ENCODE measurements around the gene CACNA1I. TPM values are rescaled to one million over a fixed set of nuclear protein-coding genes. Genes with fewer than 3 reads are reported as not detected.
"Not testable (repeated sequence)": the region's sequence is repeated elsewhere in the genome, so short reads cannot be mapped to it uniquely, and the experiment has no call there.

Gene CACNA1I
- total RNA-seq (10 to 100 TPM; 20.3 to 27.9 TPM), total RNA-seq (38.9 to 113 reads per million in 2 donors)

- ATAC-seq (no peak), DNase-seq (no peak)
- Mint-ChIP-seq H3K27ac (no peak within 1 kb of the TSS), H3K36me3 (ENCODE audit: low read depth) (no peaks in the 10 kb centered on the region), H3K27me3 (no peaks in the 10 kb centered on the region), H3K4me3 (no peak within 1 kb of the TSS), H3K4me1 (peaks cover 16% of the 10 kb centered on the region)
- no peaks in the 10 kb centered on the region for H3K9me3 ChIP-seq (ENCODE audit: control insufficient read depth, low read length, poor library complexity, severe bottlenecking)
Observed at GRCh38 chr22:39570665-39571064, at the start of gene CACNA1I. CACNA1I (plus strand) TSS chr22:39570753; CDS start chr22:39570753, 0 bp downstream.

- not testable (repeated sequence) for ATAC-seq; DNase-seq; H3K9me3 ChIP-seq (ENCODE audit: control insufficient read depth, low read length, poor library complexity, severe bottlenecking); H3K27me3 Mint-ChIP-seq
- peak overlapping the region; percentile 99 for H3K27ac Mint-ChIP-seq
- peaks cover 10% of the 10 kb centered on the region for H3K36me3 Mint-ChIP-seq (ENCODE audit: low read depth)
- H3K4me3 Mint-ChIP-seq = peak overlapping the region; percentile 97
- H3K4me1 Mint-ChIP-seq = peaks cover 44% of the 10 kb centered on the region
Observed at GRCh38 chr22:39521106-39521885, 49.3 kb upstream of the CACNA1I start.

- Mint-ChIP-seq H3K36me3 (ENCODE audit: low read depth) (peaks cover 10% of the 10 kb centered on the region), H3K4me3 (peak overlapping the region; percentile 97), H3K4me1 (peaks cover 46% of the 10 kb centered on the region), H3K27ac (peak overlapping the region; percentile 99)
- not testable (repeated sequence) for H3K27me3 Mint-ChIP-seq; ATAC-seq; DNase-seq; H3K9me3 ChIP-seq (ENCODE audit: control insufficient read depth, low read length, poor library complexity, severe bottlenecking)
Observed at GRCh38 chr22:39522091-39522490, 48.5 kb upstream of the CACNA1I start.

GRCh38 chr22:39522567-39523300 is 47.8 kb upstream of the CACNA1I start:
- H3K27ac Mint-ChIP-seq = peak overlapping the region; percentile 99
- H3K9me3 ChIP-seq (ENCODE audit: control insufficient read depth, low read length, poor library complexity, severe bottlenecking) = no peaks in the 10 kb centered on the region
- no peak for DNase-seq
- H3K4me1 Mint-ChIP-seq = peaks cover 51% of the 10 kb centered on the region
- peaks cover 10% of the 10 kb centered on the region for H3K36me3 Mint-ChIP-seq (ENCODE audit: low read depth)
- ATAC-seq = no peak
- H3K4me3 Mint-ChIP-seq = peak overlapping the region; percentile 97
- no peaks in the 10 kb centered on the region for H3K27me3 Mint-ChIP-seq

- Mint-ChIP-seq H3K36me3 (ENCODE audit: low read depth) (peaks cover 10% of the 10 kb centered on the region), H3K4me3 (peak overlapping the region; percentile 75), H3K4me1 (peaks cover 58% of the 10 kb centered on the region), H3K27ac (peak overlapping the region; percentile 99), H3K27me3 (no peaks in the 10 kb centered on the region)
- no peak for DNase-seq
- H3K9me3 ChIP-seq (ENCODE audit: control insufficient read depth, low read length, poor library complexity, severe bottlenecking) = no peaks in the 10 kb centered on the region
- ATAC-seq = no peak
Observed at GRCh38 chr22:39524089-39524752, 46.3 kb upstream of the CACNA1I start.

GRCh38 chr22:39524753-39525657 is 45.5 kb upstream of the CACNA1I start:
- Mint-ChIP-seq H3K27me3 (no peaks in the 10 kb centered on the region), H3K36me3 (ENCODE audit: low read depth) (peaks cover 10% of the 10 kb centered on the region), H3K27ac (peak overlapping the region; percentile 99), H3K4me3 (peak overlapping the region; percentile 75), H3K4me1 (peaks cover 62% of the 10 kb centered on the region)
- DNase-seq (no peak), ATAC-seq (no peak)
- H3K9me3 ChIP-seq (ENCODE audit: control insufficient read depth, low read length, poor library complexity, severe bottlenecking) = no peaks in the 10 kb centered on the region

- DNase-seq (no peak), ATAC-seq (no peak)
- Mint-ChIP-seq H3K4me1 (peaks cover 62% of the 10 kb centered on the region), H3K27me3 (no peaks in the 10 kb centered on the region), H3K4me3 (no peak overlapping the region), H3K36me3 (ENCODE audit: low read depth) (peaks cover 8% of the 10 kb centered on the region), H3K27ac (peak overlapping the region; percentile 99)
- H3K9me3 ChIP-seq (ENCODE audit: control insufficient read depth, low read length, poor library complexity, severe bottlenecking) = no peaks in the 10 kb centered on the region
Observed at GRCh38 chr22:39525658-39525975, 44.9 kb upstream of the CACNA1I start.

GRCh38 chr22:39526736-39527171 is 43.8 kb upstream of the CACNA1I start:
- H3K36me3 Mint-ChIP-seq (ENCODE audit: low read depth) = peaks cover 8% of the 10 kb centered on the region
- peaks cover 68% of the 10 kb centered on the region for H3K4me1 Mint-ChIP-seq
- H3K27me3 Mint-ChIP-seq = no peaks in the 10 kb centered on the region
- peak overlapping the region; percentile 99 for H3K27ac Mint-ChIP-seq
- no peaks in the 10 kb centered on the region for H3K9me3 ChIP-seq (ENCODE audit: control insufficient read depth, low read length, poor library complexity, severe bottlenecking)
- peak overlapping the region; percentile 31 for H3K4me3 Mint-ChIP-seq
- DNase-seq (peak in 1 of 3 donors; percentile 31), ATAC-seq (peak; percentile 24)

- ATAC-seq (no peak), DNase-seq (no peak)
- no peaks in the 10 kb centered on the region for H3K9me3 ChIP-seq (ENCODE audit: control insufficient read depth, low read length, poor library complexity, severe bottlenecking)
- peak overlapping the region; percentile 31 for H3K4me3 Mint-ChIP-seq
- no peaks in the 10 kb centered on the region for H3K27me3 Mint-ChIP-seq
- peaks cover 4% of the 10 kb centered on the region for H3K36me3 Mint-ChIP-seq (ENCODE audit: low read depth)
- H3K27ac Mint-ChIP-seq = peak overlapping the region; percentile 89
- H3K4me1 Mint-ChIP-seq = peaks cover 66% of the 10 kb centered on the region
Observed at GRCh38 chr22:39527481-39527961, 43.0 kb upstream of the CACNA1I start.

GRCh38 chr22:39528080-39528661 is 42.4 kb upstream of the CACNA1I start:
- peaks cover 4% of the 10 kb centered on the region for H3K36me3 Mint-ChIP-seq (ENCODE audit: low read depth)
- DNase-seq = no peak
- peaks cover 63% of the 10 kb centered on the region for H3K4me1 Mint-ChIP-seq
- no peak for ATAC-seq
- H3K27ac Mint-ChIP-seq = peak overlapping the region; percentile 89
- peak overlapping the region; percentile 98 for H3K4me3 Mint-ChIP-seq
- no peaks in the 10 kb centered on the region for H3K9me3 ChIP-seq (ENCODE audit: control insufficient read depth, low read length, poor library complexity, severe bottlenecking)
- no peaks in the 10 kb centered on the region for H3K27me3 Mint-ChIP-seq

- H3K36me3 Mint-ChIP-seq (ENCODE audit: low read depth) = peaks cover 4% of the 10 kb centered on the region
- ATAC-seq = peak; percentile 55
- H3K9me3 ChIP-seq (ENCODE audit: control insufficient read depth, low read length, poor library complexity, severe bottlenecking) = no peaks in the 10 kb centered on the region
- H3K27me3 Mint-ChIP-seq = no peaks in the 10 kb centered on the region
- DNase-seq = peak; percentile 85 to 90 (median 87)
- H3K4me1 Mint-ChIP-seq = peaks cover 59% of the 10 kb centered on the region
- H3K4me3 Mint-ChIP-seq = peak overlapping the region; percentile 98
- peak overlapping the region; percentile 89 for H3K27ac Mint-ChIP-seq
Observed at GRCh38 chr22:39528681-39529486, 41.7 kb upstream of the CACNA1I start.
